ENCODE data around the gene LGALSL.

DNA sequence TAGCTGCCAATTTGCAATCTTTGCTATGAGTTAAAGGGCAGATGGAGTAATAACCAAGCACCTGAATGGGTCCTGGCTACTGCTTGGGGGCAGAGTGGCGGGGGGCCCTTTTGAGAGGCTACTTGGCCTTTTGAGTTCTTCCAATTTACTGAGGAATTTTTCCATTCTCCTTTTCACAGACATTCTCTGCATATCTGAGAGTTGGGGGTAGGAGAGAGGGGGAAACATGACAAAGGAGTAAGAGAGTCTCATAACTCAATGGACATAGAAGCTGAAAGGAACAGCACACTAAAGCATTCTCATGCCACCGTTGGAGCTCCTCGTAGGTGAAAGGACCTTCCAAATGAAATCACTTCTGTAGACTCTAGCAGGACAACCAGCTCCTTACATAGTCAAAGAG is 16.1 kb downstream of the LGALSL start:
- TF ChIP-seq POLR2AphosphoS5 (IDR thresholded peaks at IDR 0.05; ENCODE audit: low read depth, low read length) (no peak), TAF1 (IDR thresholded peaks at IDR 0.05; ENCODE audit: low read depth, low read length) (no peak)

All from GM12891 (cell line).